PC-9 (cell line): ENCODE results near the gene IMMP1L.

ENCODE experiments used
- EZH2 ChIP-seq: fragments of 200-600 bp; sonication (generic); IDR thresholded peaks from 2 replicates; pipeline ENCODE4 v1.8.0; 2017; ENCODE audit warnings: antibody characterized with exemption, low read depth
- TF ChIP-seq, protein P1 (sequence below): fragments of 200-600 bp; sonication (generic); conservative IDR thresholded peaks from 2 replicates; pipeline ENCODE4 v1.6.1; 2017; ENCODE audit warnings: mixed run types, antibody characterized with exemption, mild to moderate bottlenecking, moderate library complexity

DNA sequence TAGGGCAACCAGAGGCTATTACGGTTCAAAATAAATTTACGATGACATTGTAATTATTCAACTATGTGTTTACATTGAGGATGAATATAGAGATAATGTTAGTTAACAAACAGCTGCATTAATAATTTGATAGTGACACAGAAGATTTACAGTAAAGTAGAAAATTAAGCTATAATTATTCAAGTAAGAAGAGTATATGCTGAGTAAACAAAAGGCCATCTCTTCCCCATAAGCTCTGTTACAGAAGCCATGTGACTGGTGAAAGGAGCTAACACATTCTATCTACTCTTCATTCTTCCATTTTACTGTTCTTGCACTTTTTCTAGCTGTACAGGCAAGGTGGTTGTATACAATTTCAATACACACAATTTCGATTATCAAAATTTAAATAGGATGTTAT, 54.2 kb downstream of the IMMP1L start:
- TF ChIP-seq, protein P1, sequence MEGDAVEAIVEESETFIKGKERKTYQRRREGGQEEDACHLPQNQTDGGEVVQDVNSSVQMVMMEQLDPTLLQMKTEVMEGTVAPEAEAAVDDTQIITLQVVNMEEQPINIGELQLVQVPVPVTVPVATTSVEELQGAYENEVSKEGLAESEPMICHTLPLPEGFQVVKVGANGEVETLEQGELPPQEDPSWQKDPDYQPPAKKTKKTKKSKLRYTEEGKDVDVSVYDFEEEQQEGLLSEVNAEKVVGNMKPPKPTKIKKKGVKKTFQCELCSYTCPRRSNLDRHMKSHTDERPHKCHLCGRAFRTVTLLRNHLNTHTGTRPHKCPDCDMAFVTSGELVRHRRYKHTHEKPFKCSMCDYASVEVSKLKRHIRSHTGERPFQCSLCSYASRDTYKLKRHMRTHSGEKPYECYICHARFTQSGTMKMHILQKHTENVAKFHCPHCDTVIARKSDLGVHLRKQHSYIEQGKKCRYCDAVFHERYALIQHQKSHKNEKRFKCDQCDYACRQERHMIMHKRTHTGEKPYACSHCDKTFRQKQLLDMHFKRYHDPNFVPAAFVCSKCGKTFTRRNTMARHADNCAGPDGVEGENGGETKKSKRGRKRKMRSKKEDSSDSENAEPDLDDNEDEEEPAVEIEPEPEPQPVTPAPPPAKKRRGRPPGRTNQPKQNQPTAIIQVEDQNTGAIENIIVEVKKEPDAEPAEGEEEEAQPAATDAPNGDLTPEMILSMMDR = no peak
- no peak for TF ChIP-seq EZH2
